Measurements from ENCODE around the gene UBXN7.
"Not testable (repeated sequence)": the region's sequence is repeated elsewhere in the genome, so short reads cannot be mapped to it uniquely, and the experiment has no call there.

The UBXN7 gene

DNA sequence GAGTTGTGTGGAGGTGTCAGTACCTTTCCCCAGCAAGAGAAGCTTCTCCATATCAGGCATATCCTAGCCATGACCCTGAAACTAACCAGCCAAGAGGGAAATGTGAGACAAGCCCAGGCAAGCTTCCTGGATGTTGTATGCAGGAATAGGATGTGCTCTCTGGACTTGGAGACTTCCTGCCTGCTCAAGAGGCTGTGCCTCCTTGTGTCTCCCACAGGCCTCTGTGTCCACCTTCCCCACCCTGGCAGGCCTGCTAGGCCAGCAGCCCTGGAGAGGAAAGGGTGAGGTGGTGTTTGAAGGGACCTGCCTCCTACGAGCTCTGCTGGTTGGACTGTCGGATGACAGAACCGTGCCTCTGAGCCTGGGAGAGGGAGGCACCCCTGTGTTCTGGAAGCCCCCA lies 112.1 kb downstream of the UBXN7 start:
- DNase-seq (ENCODE audit: extremely low read depth in 1 of 2, low read depth in 1 of 2), result no peak

DNA sequence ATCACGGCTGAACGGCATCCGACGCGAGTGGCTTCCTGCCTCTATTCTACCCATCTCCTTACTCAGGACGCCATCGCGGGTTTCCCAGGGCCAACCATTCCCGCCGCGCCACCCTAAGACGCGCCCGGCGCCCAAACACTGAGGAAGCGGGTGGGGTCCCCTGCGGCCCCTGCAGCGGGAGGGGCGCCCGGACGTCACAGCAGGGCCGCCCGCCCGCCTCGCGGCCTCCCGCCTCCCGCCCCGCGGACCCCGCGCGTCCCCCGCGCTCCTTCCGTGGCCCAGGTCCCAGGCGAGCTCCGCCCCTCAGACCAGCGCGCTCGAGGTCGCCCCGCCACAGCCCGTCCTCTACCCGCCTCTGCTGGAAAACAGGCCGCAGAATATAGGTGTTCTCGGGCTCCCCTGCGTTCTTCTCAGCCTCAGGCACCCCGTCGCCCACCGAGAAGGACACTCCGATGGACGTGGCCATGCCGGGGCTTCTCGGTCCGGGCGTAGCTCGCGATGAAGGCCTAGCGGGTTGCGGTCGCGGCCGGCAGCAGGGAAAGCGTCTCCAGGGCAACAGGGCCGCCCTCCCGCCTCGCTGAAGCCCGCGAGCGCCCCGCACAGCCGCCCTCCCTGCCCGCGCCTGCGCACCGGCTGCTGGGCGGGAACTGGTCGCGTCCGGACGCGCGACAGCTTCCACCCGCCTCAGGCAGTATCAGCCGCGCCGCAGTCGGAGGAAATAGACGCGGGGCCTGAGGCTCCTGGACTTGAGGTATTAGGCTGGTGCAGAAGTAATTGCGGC lies 114.3 kb downstream of the UBXN7 start, which contains the start of gene DYNLT2B:
Gene DYNLT2B (minus strand): TSS at position 554 of the 781 bp plus-strand sequence. CDS start 88 bp downstream, at position 466.
- peak; percentile 81 to 85 for DNase-seq (ENCODE audit: extremely low read depth in 1 of 2, low read depth in 1 of 2)

DNA sequence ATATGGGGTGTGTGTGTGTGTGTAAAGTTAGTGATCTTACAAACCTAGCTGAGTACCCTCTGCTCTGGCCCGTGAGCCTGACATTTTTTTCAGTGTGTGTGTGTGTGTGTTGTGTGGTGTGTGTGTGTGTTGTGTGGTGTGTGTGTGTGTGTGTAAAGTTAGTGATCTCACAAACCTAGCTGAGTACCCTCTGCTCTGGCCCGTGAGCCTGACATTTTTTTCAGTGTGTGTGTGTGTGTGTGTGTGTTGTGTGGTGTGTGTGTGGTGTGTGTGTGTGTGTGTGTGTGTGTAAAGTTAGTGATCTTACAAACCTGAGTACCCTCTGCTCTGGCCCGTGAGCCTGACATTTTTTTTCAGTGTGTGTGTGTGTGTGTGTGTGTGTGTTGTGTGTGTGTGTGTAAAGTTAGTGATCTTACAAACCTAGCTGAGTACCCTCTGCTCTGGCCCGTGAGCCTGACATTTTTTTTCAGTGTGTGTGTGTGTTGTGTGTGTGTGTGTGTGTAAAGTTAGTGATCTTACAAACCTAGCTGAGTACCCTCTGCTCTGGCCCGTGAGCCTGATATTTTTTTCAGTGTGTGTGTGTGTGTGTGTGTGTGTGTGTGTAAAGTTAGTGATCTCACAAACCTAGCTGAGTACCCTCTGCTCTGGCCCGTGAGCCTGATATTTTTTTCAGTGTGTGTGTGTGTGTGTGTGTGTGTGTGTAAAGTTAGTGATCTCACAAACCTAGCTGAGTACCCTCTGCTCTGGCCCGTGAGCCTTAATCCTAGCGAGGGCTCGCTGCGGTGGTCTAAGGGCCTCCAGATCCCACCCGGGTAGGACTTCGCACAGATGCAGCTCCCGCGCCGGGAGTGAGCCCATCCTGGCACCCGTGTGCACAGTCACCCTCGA lies 115.2 kb downstream of the UBXN7 start:
- DNase-seq (ENCODE audit: extremely low read depth in 1 of 2, low read depth in 1 of 2), result not testable (repeated sequence)

DNA sequence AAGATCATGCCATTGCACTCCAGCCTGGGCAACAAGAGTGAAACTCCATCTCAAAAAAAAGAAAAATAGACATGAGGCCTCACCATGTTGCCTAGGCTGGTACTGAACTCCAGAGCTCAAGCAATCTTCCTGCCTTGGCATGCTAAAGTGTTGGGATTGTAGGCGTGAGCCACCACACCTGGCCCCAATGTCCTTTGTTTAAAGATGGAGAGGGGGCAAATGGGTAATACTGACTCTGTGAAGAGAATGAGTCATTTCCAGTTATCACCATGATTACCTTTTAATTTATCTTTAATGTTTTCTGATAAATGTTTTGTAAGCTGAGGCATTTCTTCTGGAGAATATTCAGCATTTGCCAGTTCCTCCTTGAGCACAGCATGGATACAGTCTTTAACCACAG lies 116.4 kb downstream of the UBXN7 start:
- DNase-seq (ENCODE audit: extremely low read depth in 1 of 2, low read depth in 1 of 2), result no peak

DNA sequence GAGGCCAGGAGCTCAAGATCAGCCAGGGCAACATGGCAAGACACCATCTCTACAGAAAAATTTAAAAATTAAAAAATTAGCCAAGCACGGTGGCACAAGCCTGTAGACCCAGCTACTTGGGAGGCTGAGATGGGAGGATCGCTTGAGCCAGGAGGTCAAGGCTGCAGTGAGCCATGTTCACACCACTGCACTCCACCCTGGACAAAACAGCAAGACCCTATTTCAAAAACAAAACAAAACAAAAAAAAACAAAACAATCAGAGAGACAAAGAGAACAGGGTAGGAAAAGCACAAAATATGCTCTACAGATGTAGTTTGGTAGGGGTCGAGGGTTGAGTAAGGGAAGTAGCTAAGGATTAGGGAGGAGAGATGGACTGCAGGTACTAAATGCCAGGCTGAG lies 117.6 kb downstream of the UBXN7 start:
- DNase-seq (ENCODE audit: extremely low read depth in 1 of 2, low read depth in 1 of 2), result no peak

DNA sequence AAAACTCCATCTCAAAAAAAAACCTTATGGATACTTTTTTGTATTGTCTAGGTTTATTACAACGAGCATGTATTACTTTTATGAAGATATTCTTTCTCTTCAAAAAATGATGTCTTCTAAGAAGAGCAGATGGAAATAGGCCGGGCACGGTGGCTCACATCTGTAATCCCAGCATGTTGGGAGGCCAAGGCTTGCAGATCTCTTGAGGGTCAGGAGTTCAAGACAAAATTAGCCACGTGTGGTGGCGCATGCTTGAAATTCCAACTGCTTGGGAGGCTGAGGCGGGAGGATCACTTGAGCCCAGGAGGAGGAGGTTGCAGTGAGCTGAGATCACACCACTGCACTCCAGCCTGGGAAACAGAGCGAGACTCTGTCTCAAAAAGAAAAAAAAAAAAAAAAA lies 118.1 kb downstream of the UBXN7 start:
- not testable (repeated sequence) for DNase-seq (ENCODE audit: extremely low read depth in 1 of 2, low read depth in 1 of 2)

DNA sequence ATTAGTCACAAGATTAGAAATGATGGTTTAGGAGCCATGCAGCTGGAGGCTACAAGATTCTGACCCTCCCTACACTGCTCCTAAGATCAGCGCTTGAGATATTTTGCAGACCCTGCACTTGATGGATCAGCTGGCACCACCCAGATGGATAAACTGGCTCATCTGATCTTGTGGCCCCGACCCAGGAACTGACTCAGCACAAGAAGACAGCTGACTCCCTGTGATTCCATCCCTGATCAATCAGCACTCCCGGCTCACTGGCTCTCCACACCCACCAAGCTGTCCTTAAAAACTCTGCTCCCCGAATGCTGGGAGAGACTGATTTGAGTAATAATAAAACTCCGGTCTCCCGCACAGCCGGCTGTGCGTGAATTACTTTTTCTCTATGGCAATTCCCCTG lies 129.3 kb downstream of the UBXN7 start:
- DNase-seq (ENCODE audit: extremely low read depth in 1 of 2, low read depth in 1 of 2), result not testable (repeated sequence)

DNA sequence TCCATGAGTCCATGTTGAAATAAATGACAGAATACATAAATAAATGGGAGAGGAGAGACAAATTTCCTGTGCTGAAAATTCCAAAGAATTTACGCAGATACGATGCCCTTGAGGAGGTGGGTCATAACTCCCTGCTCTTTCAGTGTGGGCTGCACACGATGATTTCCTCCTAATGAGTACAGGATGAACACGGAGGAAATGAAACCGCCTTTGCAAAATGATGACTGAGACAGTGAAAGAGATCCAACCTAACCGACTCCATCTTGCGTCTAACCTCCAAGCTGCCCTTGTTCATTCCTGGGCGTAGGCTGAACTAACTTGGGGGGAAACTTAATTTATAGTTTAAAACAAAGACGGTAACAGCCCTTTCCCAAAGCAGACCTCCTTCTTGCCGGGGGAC lies 129.7 kb downstream of the UBXN7 start:
- DNase-seq (ENCODE audit: extremely low read depth in 1 of 2, low read depth in 1 of 2), result not testable (repeated sequence)

DNA sequence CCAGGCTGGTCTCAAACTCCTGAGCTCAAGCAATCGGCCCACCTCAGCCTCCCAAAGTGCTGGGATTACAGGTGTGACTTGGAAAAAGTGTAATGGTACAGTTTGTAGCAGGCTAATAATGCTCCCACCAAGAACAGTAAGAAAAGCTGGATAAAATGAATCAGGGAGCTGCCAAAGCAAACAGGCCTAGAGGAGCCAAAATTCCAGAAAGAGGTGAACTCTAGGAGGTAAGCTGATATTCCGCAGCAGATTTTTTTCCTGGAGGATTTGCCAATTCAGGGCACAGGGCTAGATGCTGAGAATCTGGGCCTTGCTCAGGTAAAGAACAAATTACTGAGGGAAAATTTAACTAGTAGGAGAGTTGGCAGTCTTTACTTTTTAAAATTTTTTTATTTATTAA lies 133.7 kb downstream of the UBXN7 start:
- no peak for DNase-seq (ENCODE audit: extremely low read depth in 1 of 2, low read depth in 1 of 2)

Data from stimulated activated CD8-positive, alpha-beta memory T cell treated with anti-CD3 and anti-CD28 coated beads, Interleukin-7, amount 100 ng/mL, for 48 hours (primary cell).